GM21515 (cell line): Measurements from ENCODE around the gene TNN.
"Not testable (repeated sequence)": the region's sequence is repeated elsewhere in the genome, so short reads cannot be mapped to it uniquely, and the experiment has no call there.

Experiments used
- ATAC-seq: cut with Tn5 transposase; IDR thresholded peaks from one replicate; pipeline ENCODE4 v1.9.1; 2021; ENCODE audit not compliant: unreplicated experiment

Gene TNN

GRCh38 chr1:175067362-175068106 is at the start of gene TNN:
TSS of gene TNN (plus strand) at chr1:175067833. CDS start at chr1:175077419, 9,586 bp downstream.
- ATAC-seq = no peak

- no peak for ATAC-seq
Observed at GRCh38 chr1:175019524-175019923, 48.1 kb upstream of the TNN start.

- peak; percentile 93 for ATAC-seq
Observed at GRCh38 chr1:175023043-175023921, 44.4 kb upstream of the TNN start, which contains the start of gene MRPS14. TSS of gene MRPS14 (minus strand) at chr1:175023425. CDS start at chr1:175023408, 17 bp downstream.

- ATAC-seq = not testable (repeated sequence)
Observed at GRCh38 chr1:175023922-175024242, 43.8 kb upstream of the TNN start.

- no peak for ATAC-seq
Observed at GRCh38 chr1:175024773-175025172, 42.9 kb upstream of the TNN start.

GRCh38 chr1:175033953-175034352 is 33.7 kb upstream of the TNN start:
- ATAC-seq = no peak

- ATAC-seq = no peak
Observed at GRCh38 chr1:175034775-175035174, 32.9 kb upstream of the TNN start.

- ATAC-seq = no peak
Observed at GRCh38 chr1:175035865-175036264, 31.8 kb upstream of the TNN start.

- no peak for ATAC-seq
Observed at GRCh38 chr1:175036476-175036875, 31.2 kb upstream of the TNN start.

GRCh38 chr1:175037416-175037815 is 30.2 kb upstream of the TNN start:
- ATAC-seq = no peak

- no peak for ATAC-seq
Observed at GRCh38 chr1:175040324-175040879, 27.2 kb upstream of the TNN start.

- no peak for ATAC-seq
Observed at GRCh38 chr1:175042650-175043049, 25.0 kb upstream of the TNN start.

- no peak for ATAC-seq
Observed at GRCh38 chr1:175043824-175044223, 23.8 kb upstream of the TNN start.

GRCh38 chr1:175044591-175044990 is 23.0 kb upstream of the TNN start:
- ATAC-seq = not testable (repeated sequence)

GRCh38 chr1:175045097-175045496 is 22.5 kb upstream of the TNN start:
- ATAC-seq = no peak

GRCh38 chr1:175045519-175045918 is 22.1 kb upstream of the TNN start:
- no peak for ATAC-seq

GRCh38 chr1:175050992-175051391 is 16.6 kb upstream of the TNN start:
- ATAC-seq = no peak

- no peak for ATAC-seq
Observed at GRCh38 chr1:175054736-175055135, 12.9 kb upstream of the TNN start.

GRCh38 chr1:175062339-175062738 is 5.3 kb upstream of the TNN start:
- no peak for ATAC-seq

GRCh38 chr1:175062858-175063257 is 4.8 kb upstream of the TNN start:
- ATAC-seq = no peak

GRCh38 chr1:175070818-175071217 is 3.2 kb downstream of the TNN start:
- ATAC-seq = no peak
